GM12878 (cell line): ENCODE results near the gene ACOT6. TPM values are rescaled to one million over a fixed set of nuclear protein-coding genes. Genes with fewer than 3 reads are reported as not detected.

Experiments used
- CBX3 ChIP-seq: fragments of 200-600 bp; sonication (generic); IDR thresholded peaks from 2 replicates; pipeline ENCODE4 v1.6.1; 2016; ENCODE audit warnings: low read depth, borderline replicate concordance
- CBX5 ChIP-seq: sonication (generic); IDR thresholded peaks from 2 replicates; pipeline ENCODE4 v1.6.1; 2016; ENCODE audit warnings: low read depth, moderate library complexity, mild to moderate bottlenecking, inconsistent platforms
- EP300 ChIP-seq, 2 experiments: fragments of 150-350 bp in 1 of 2; IDR thresholded peaks; 2 replicates each; pipeline ENCODE4 v1.6.1; 2011 to 2012; ENCODE audit warnings: low read depth in 2 of 2, low read length in 2 of 2, borderline replicate concordance in 1 of 2, improper control_type of control experiment in 1 of 2, inconsistent platforms in 1 of 2; ENCODE audit not compliant: control insufficient read depth in 1 of 2
- ETV6 ChIP-seq, 2 experiments: fragments of 450-650 bp in 1 of 2; IDR thresholded peaks in 1 of 2; conservative IDR thresholded peaks in 1 of 2; 2 replicates each; pipeline ENCODE4 v1.6.1; 2014; ENCODE audit warnings: antibody characterized with exemption in 1 of 2, borderline replicate concordance in 1 of 2, low read depth in 1 of 2, mild to moderate bottlenecking in 1 of 2, moderate library complexity in 1 of 2
- FOS ChIP-seq: IDR thresholded peaks from 3 replicates; pipeline ENCODE4 v1.6.1; 2011; ENCODE audit warnings: borderline replicate concordance; ENCODE audit not compliant: insufficient read length; ENCODE audit errors: extremely low read depth
- IRF3 ChIP-seq: fragments of 450-650 bp; IDR thresholded peaks from 2 replicates; pipeline ENCODE4 v1.6.1; 2014; ENCODE audit warnings: mild to moderate bottlenecking
- MAX ChIP-seq: IDR thresholded peaks from 2 replicates; pipeline ENCODE4 v1.6.1; 2012; ENCODE audit warnings: low read depth, low read length, improper control_type of control experiment
- MTA2 ChIP-seq: fragments of 450-650 bp; IDR thresholded peaks from 2 replicates; pipeline ENCODE4 v1.6.1; 2016; ENCODE audit warnings: low read depth, mild to moderate bottlenecking, moderate library complexity
- MTA3 ChIP-seq: IDR thresholded peaks from 2 replicates; pipeline ENCODE4 v1.6.1; 2012; ENCODE audit warnings: low read length, inconsistent platforms, borderline replicate concordance
- NFYB ChIP-seq: IDR thresholded peaks from 2 replicates; pipeline ENCODE4 v1.6.1; 2011; ENCODE audit warnings: low read depth, mild to moderate bottlenecking, low read length, improper control_type of control experiment, moderate library complexity; ENCODE audit not compliant: insufficient read depth
- NR2C2 ChIP-seq: IDR thresholded peaks from 2 replicates; pipeline ENCODE4 v1.6.1; 2011; ENCODE audit warnings: borderline replicate concordance, low read depth; ENCODE audit not compliant: control insufficient read depth, insufficient read length
- PAX8 ChIP-seq: fragments of 450-650 bp; IDR thresholded peaks from 2 replicates; pipeline ENCODE4 v1.6.1; 2017; ENCODE audit warnings: mild to moderate bottlenecking, moderate library complexity
- POLR2A ChIP-seq: IDR thresholded peaks from 2 replicates; pipeline ENCODE4 v1.6.1; 2011; ENCODE audit warnings: low read depth, mild to moderate bottlenecking, low read length
- RELA ChIP-seq: fragments of 450-650 bp; IDR thresholded peaks from 2 replicates; pipeline ENCODE4 v1.8.0; 2014; ENCODE audit warnings: borderline replicate concordance; ENCODE audit not compliant: partially characterized antibody
- REST ChIP-seq: IDR thresholded peaks from 2 replicates; pipeline ENCODE4 v1.6.1; 2012; ENCODE audit warnings: mild to moderate bottlenecking, low read depth, low read length
- SMAD1 ChIP-seq: fragments of 450-650 bp; IDR thresholded peaks from 2 replicates; pipeline ENCODE4 v1.6.1; 2018; ENCODE audit warnings: mild to moderate bottlenecking, low read depth; ENCODE audit not compliant: partially characterized antibody
- SP1 ChIP-seq: IDR thresholded peaks from one replicate; pipeline ENCODE4 v1.6.1; 2011; ENCODE audit warnings: low read depth, low read length
- SREBF1 ChIP-seq: IDR thresholded peaks from 2 replicates; pipeline ENCODE4 v1.6.1; 2012; ENCODE audit warnings: mild to moderate bottlenecking, low read length
- TCF3 ChIP-seq: IDR thresholded peaks from 2 replicates; pipeline ENCODE4 v1.6.1; 2012; ENCODE audit warnings: low read depth, mild to moderate bottlenecking, low read length, borderline replicate concordance; ENCODE audit not compliant: insufficient read depth
- ZNF592 ChIP-seq: fragments of 450-650 bp; IDR thresholded peaks from 2 replicates; pipeline ENCODE4 v1.6.1; 2017; ENCODE audit warnings: mild to moderate bottlenecking, moderate library complexity
- polyA plus RNA-seq, 11 experiments: library from polyadenylated mRNA; depleted of rRNA in 4 of 11; unstranded in 6 of 11; stranded (reverse) in 5 of 11; fragments of >200 nt; fragmentation: Nextera tagmentation in 4 of 11; fragmentation: Illumina TruSeq in 1 of 11; extraction: Ambion mirVana in 4 of 11; extraction: Trizol in 1 of 11; gene quantifications; 1 replicate in 1 of 11; 2 replicates in 10 of 11; pipeline versions ENCODE4 v1.2.1 to v1.2.3, GENCODE V29; 2011 to 2016; ENCODE audit warnings: inconsistent platforms in 2 of 11, missing spikeins in 2 of 11, low read depth in 1 of 11
- total RNA-seq, 4 experiments: library from RNA; depleted of rRNA in 3 of 4; stranded (reverse); fragments of >200 nt in 3 of 4; fragmentation: Illumina TruSeq in 1 of 4; extraction: Trizol in 1 of 4; gene quantifications; 2 replicates each; pipeline versions ENCODE4 v1.2.1 to v1.2.3, GENCODE V29; 2013 to 2021

Gene ACOT6
- total and polyA plus RNA-seq, 10 of the 15 experiments (the other 5 are each of a cell fraction or from before 2014, with no cell fraction given): not detected

GRCh38 chr14:73633116-73634010, 21.0 kb downstream of the ACOT6 start (continued):
- no peak for TF ChIP-seq CBX5
- no peak for TF ChIP-seq CBX3
- no peak for TF ChIP-seq MTA2
- no peak for TF ChIP-seq PAX8
- no peak for TF ChIP-seq POLR2A
- no peak for TF ChIP-seq SREBF1
- no peak for TF ChIP-seq ETV6 (conservative IDR thresholded peaks at IDR 0.05 in 1 of 2, IDR thresholded peaks at IDR 0.05 in 1 of 2; ENCODE audit: borderline replicate concordance in 1 of 2, low read depth in 1 of 2)
- no peak for TF ChIP-seq TCF3
- no peak for TF ChIP-seq FOS
- no peak for TF ChIP-seq NR2C2
- TF ChIP-seq EP300 (IDR thresholded peaks at IDR 0.05; ENCODE audit: borderline replicate concordance in 1 of 2, control insufficient read depth in 1 of 2, low read depth in 2 of 2, low read length in 2 of 2): no peak
- TF ChIP-seq IRF3: no peak
- no peak for TF ChIP-seq SP1
- TF ChIP-seq REST: no peak
- no peak; the same call in none of the 2 replicates for TF ChIP-seq MAX
- TF ChIP-seq NFYB: no peak
- TF ChIP-seq RELA: peak; percentile 12
- TF ChIP-seq SMAD1: no peak
- no peak for TF ChIP-seq ZNF592
- no peak for TF ChIP-seq MTA3
